HL-60 (cell line): ENCODE data around the gene CRIM1.

Source experiments
- DNase-seq, 2 experiments: peaks; one replicate each; pipeline ENCODE4 v3.0.0-alpha.2; 2010 to 2020; ENCODE audit warnings: low read depth in 1 of 2, low spot score in 1 of 2
- H3K27ac ChIP-seq: fragments of 250-450 bp; sonication (Bioruptor Pico); replicated peaks from 2 replicates; pipeline ENCODE4 v1.5.1; 2020; ENCODE audit warnings: mild to moderate bottlenecking, moderate library complexity
- H3K27me3 ChIP-seq: fragments of 250-450 bp; sonication (Bioruptor Pico); 2 replicates; pipeline ENCODE4 v1.5.1; 2021; ENCODE audit warnings: mild to moderate bottlenecking, moderate library complexity; ENCODE audit not compliant: insufficient read depth, poor library complexity, severe bottlenecking
- H3K4me3 ChIP-seq: replicated peaks from 2 replicates; pipeline ENCODE4 v1.5.1; 2011; ENCODE audit warnings: mild to moderate bottlenecking, control low read depth, low read length; ENCODE audit not compliant: insufficient read depth
- GABPA ChIP-seq: IDR thresholded peaks from 2 replicates; pipeline ENCODE4 v1.6.1; 2012; ENCODE audit warnings: low read depth
- POLR2AphosphoS5 ChIP-seq: IDR thresholded peaks from 2 replicates; pipeline ENCODE4 v1.6.1; 2012; ENCODE audit warnings: low read depth
- SPI1 ChIP-seq: IDR thresholded peaks from 2 replicates; pipeline ENCODE4 v1.6.1; 2012; ENCODE audit warnings: low read depth, mild to moderate bottlenecking, borderline replicate concordance
- TF ChIP-seq, protein P1 (sequence below): IDR thresholded peaks from 2 replicates; pipeline ENCODE4 v1.6.1; 2012; ENCODE audit warnings: low read depth; ENCODE audit not compliant: insufficient replicate concordance
- TF ChIP-seq, protein P2 (sequence below): IDR thresholded peaks from one replicate; pipeline ENCODE4 v1.5.1; 2011; ENCODE audit warnings: low read length, control low read depth, inconsistent platforms; ENCODE audit not compliant: insufficient read depth

The CRIM1 gene

DNA sequence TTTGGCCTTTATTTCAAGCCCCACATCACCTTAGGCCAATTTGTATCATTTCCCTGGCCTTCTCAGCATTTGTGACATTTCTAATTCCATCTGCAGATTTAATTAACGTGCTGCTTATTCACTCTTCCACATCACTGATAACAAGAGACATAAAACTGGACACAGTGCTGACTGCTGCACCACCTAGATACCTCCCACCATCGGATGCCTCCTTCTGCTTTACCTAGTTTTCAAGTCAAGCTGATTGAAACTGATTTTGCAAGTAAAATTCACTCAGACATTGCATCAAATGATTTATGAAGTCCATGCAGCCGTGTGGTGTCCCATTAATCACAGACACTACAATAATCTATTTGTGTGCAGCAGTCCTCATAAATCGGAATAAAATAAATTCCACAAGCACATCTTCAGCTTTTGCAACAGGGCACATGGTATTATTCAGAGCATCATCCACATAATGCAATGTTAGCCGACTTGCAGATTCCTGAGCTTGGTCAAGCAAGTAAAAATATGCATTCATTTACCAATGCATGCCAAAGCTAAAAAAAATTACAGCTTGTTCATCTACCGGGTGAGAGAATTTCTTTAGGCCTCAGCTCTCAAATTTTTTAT, 15.9 kb upstream of the CRIM1 start:
- TF ChIP-seq GABPA (no peak), POLR2AphosphoS5 (no peak), SPI1 (no peak)
- TF ChIP-seq, protein P1, sequence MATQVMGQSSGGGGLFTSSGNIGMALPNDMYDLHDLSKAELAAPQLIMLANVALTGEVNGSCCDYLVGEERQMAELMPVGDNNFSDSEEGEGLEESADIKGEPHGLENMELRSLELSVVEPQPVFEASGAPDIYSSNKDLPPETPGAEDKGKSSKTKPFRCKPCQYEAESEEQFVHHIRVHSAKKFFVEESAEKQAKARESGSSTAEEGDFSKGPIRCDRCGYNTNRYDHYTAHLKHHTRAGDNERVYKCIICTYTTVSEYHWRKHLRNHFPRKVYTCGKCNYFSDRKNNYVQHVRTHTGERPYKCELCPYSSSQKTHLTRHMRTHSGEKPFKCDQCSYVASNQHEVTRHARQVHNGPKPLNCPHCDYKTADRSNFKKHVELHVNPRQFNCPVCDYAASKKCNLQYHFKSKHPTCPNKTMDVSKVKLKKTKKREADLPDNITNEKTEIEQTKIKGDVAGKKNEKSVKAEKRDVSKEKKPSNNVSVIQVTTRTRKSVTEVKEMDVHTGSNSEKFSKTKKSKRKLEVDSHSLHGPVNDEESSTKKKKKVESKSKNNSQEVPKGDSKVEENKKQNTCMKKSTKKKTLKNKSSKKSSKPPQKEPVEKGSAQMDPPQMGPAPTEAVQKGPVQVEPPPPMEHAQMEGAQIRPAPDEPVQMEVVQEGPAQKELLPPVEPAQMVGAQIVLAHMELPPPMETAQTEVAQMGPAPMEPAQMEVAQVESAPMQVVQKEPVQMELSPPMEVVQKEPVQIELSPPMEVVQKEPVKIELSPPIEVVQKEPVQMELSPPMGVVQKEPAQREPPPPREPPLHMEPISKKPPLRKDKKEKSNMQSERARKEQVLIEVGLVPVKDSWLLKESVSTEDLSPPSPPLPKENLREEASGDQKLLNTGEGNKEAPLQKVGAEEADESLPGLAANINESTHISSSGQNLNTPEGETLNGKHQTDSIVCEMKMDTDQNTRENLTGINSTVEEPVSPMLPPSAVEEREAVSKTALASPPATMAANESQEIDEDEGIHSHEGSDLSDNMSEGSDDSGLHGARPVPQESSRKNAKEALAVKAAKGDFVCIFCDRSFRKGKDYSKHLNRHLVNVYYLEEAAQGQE = no peak
- TF ChIP-seq, protein P2, sequence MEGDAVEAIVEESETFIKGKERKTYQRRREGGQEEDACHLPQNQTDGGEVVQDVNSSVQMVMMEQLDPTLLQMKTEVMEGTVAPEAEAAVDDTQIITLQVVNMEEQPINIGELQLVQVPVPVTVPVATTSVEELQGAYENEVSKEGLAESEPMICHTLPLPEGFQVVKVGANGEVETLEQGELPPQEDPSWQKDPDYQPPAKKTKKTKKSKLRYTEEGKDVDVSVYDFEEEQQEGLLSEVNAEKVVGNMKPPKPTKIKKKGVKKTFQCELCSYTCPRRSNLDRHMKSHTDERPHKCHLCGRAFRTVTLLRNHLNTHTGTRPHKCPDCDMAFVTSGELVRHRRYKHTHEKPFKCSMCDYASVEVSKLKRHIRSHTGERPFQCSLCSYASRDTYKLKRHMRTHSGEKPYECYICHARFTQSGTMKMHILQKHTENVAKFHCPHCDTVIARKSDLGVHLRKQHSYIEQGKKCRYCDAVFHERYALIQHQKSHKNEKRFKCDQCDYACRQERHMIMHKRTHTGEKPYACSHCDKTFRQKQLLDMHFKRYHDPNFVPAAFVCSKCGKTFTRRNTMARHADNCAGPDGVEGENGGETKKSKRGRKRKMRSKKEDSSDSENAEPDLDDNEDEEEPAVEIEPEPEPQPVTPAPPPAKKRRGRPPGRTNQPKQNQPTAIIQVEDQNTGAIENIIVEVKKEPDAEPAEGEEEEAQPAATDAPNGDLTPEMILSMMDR = no peak
- Histone ChIP-seq H3K27ac (no peak overlapping the region), H3K27me3 (no peaks in the 10 kb centered on the region), H3K4me3 (no peak overlapping the region)
- DNase-seq = no peak

DNA sequence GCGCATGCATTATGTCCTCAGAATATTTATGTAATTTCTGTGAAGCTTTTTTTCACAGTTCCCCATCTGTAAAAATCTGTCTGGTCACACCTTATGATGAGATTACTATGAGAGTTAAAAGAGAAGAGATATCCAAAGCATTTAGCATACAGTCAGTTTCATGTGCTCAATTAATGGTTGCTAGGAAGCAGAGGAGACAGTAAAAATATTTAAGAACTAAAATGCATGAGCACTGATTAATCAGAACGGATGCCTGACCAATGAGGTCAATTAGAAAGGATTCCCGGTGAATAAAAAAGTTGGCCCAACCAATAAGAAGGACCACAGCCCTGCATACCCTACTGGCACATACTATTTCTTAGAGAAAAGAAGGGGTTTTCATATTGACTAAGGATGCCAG, 12.0 kb upstream of the CRIM1 start:
- no peak overlapping the region for H3K27ac ChIP-seq
- TF ChIP-seq, protein P2 = no peak
- TF ChIP-seq GABPA = no peak
- no peak for TF ChIP-seq POLR2AphosphoS5
- TF ChIP-seq SPI1 = no peak
- TF ChIP-seq, protein P1 = no peak
- peaks cover 4% of the 10 kb centered on the region for H3K27me3 ChIP-seq
- H3K4me3 ChIP-seq = no peak overlapping the region
- DNase-seq = no peak

DNA sequence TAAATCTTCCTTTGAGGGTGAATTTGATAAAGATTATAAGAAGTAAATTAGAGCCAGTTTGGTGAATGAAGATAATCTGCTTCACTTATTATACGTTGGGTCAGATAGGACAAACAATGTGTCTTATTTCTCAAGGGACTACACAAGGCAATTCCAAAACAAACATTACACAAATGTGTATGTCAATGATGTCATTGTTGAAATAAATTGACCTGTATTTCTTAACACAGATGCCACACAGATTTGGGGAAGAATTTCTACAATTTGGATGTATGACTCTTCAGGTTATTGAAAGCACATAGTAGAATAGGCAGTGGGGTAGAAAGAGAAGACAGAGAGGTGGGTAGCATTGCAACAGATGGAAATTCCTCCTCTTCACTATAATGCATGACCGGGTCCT, 6.9 kb upstream of the CRIM1 start:
- no peak for DNase-seq
- Histone ChIP-seq H3K27me3 (peaks cover 4% of the 10 kb centered on the region), H3K4me3 (no peak overlapping the region), H3K27ac (no peak overlapping the region)
- TF ChIP-seq POLR2AphosphoS5 (no peak), SPI1 (no peak), GABPA (no peak)
- TF ChIP-seq, protein P1 = no peak
- TF ChIP-seq, protein P2 = no peak
